Measurements from ENCODE around the gene MRGPRD.

Gene MRGPRD

DNA sequence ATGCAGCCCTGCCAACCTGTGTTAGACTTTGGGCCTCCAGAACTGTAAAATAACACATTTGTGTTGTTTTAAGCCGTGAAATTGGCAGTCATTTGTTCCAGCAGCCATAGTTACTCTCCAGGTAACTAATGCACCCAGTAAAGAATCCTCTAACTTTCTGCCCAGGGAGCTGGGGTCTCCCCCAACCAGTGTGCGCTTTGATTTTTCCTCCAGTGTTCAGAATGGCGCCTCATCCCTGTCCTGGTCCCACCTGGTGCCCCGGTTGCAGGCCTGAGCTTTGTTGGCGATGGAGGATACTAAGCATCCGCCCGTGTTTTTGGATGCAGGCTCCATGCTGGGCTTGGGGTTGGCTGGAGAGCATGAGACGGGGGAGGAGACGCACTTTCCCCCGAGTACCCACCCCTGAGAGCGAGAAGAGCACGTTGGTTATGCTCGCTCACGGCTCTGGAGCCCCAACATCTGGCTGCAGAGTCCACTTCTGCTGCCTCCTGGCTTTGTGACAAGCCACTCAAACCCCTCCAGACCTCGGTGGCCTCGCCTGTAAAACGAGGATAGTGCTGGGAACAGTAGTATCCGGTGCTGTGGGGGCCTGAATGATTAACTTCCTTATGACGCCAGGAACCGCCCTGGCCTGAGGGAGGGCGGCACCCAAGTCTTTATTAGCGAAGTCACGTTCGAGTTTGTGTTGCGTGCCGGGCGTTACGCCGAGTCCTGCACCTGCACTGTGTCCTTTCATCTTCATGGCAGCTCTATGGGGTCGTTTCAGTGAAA lies 25.8 kb downstream of the MRGPRD start:
- Histone ChIP-seq H3K4me3 (ENCODE audit: low read depth in 1 of 5, low read length in 5 of 5) (peak overlapping the region in 4 of 5 donors; percentile 13 to 40 (median 16)), H3K27ac (ENCODE audit: low read depth, low read length) (no peak overlapping the region), H3K9ac (ENCODE audit: low read length in 5 of 5) (no peak overlapping the region), H3K4me1 (ENCODE audit: control insufficient read depth in 5 of 5, insufficient read depth in 5 of 5, low read length in 5 of 5) (peaks cover 0 to 11% (median 9%) of the 10 kb centered on the region in 5 donors), H3K9me3 (ENCODE audit: control insufficient read depth in 5 of 5, low read length in 5 of 5) (peaks cover 0 to 5% (median 0%) of the 10 kb centered on the region in 5 donors), H3K36me3 (ENCODE audit: control insufficient read depth in 5 of 5, insufficient read depth in 5 of 5, low read length in 5 of 5) (no peaks in the 10 kb centered on the region), H3K27me3 (ENCODE audit: control insufficient read depth in 5 of 5, insufficient read depth in 4 of 5, low read length in 5 of 5) (peaks cover 0 to 9% (median 6%) of the 10 kb centered on the region in 5 donors)

DNA sequence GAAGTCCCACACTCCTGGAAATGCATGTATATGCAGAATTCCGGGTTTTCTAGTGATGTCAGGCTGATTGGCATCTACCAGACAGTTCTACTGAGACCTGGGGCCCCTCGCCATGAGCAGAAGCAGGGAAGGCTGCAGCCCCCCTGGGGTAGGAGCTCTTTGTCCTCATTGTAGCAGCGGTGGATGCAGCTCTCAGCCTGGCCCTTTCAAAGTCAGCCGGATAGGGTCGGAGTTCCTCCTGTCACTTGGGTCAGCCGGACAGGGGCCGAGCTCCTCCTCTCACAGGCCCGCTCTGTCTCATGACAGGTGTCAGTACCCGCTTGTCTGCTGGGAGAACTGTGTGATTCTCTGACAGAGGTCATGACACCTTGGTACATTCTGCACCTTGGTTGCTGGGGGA lies 30.0 kb downstream of the MRGPRD start:
- H3K9ac ChIP-seq (ENCODE audit: low read length in 5 of 5), result no peak overlapping the region
- H3K4me1 ChIP-seq (ENCODE audit: control insufficient read depth in 5 of 5, insufficient read depth in 5 of 5, low read length in 5 of 5), result peaks cover 0 to 20% (median 15%) of the 10 kb centered on the region in 5 donors
- no peaks in the 10 kb centered on the region for H3K9me3 ChIP-seq (ENCODE audit: control insufficient read depth in 5 of 5, low read length in 5 of 5)
- H3K4me3 ChIP-seq (ENCODE audit: low read depth in 1 of 5, low read length in 5 of 5), result no peak overlapping the region
- no peak overlapping the region for H3K27ac ChIP-seq (ENCODE audit: low read depth, low read length)
- H3K36me3 ChIP-seq (ENCODE audit: control insufficient read depth in 5 of 5, insufficient read depth in 5 of 5, low read length in 5 of 5), result no peaks in the 10 kb centered on the region
- H3K27me3 ChIP-seq (ENCODE audit: control insufficient read depth in 5 of 5, insufficient read depth in 4 of 5, low read length in 5 of 5), result peaks cover 0 to 3% (median 0%) of the 10 kb centered on the region in 5 donors

DNA sequence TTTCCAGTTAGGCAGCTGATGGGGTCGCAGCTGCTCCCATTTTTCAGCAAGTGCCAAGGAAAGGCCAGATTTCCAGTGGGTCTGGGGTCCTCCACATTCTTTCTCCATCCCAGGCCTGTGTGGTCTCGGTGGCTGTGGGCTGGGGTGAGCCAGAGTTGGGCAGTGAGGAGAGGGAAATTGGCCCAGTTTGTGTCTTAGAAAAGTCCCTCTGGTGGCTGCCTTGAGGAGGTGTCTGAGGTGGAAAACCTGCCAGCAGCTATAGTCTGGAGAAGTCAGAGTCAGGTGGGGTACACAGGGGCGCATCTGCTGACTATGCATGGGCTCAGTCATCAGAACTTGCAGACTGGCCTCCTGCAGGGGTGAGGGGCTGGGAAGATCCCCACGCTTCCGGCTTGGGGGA lies 30.5 kb downstream of the MRGPRD start:
- Histone ChIP-seq H3K36me3 (ENCODE audit: control insufficient read depth in 5 of 5, insufficient read depth in 5 of 5, low read length in 5 of 5) (no peaks in the 10 kb centered on the region), H3K4me1 (ENCODE audit: control insufficient read depth in 5 of 5, insufficient read depth in 5 of 5, low read length in 5 of 5) (peaks cover 0 to 16% (median 11%) of the 10 kb centered on the region in 5 donors), H3K27me3 (ENCODE audit: control insufficient read depth in 5 of 5, insufficient read depth in 4 of 5, low read length in 5 of 5) (peaks cover 0 to 3% (median 0%) of the 10 kb centered on the region in 5 donors), H3K9me3 (ENCODE audit: control insufficient read depth in 5 of 5, low read length in 5 of 5) (no peaks in the 10 kb centered on the region), H3K4me3 (ENCODE audit: low read depth in 1 of 5, low read length in 5 of 5) (no peak overlapping the region), H3K9ac (ENCODE audit: low read length in 5 of 5) (no peak overlapping the region), H3K27ac (ENCODE audit: low read depth, low read length) (no peak overlapping the region)

DNA sequence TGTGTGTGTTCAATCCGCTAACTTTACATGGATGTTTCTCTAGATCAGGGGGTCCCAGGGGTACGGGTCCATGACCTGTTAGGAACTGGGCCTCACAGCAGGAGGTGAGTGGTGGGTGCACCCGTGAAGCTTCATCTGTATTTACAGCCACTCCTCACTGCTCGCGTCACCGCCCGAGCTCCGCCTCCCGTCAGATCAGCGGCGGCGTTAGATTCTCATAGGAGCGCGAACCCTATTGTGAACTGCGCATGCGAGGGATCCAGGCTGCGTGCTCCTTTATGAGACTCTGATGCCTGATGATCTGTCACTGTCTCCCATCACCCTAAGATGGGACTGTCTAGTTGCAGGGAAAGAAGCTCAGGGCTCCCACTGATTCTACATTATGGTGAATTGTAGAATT lies 31.9 kb downstream of the MRGPRD start:
- H3K9me3 ChIP-seq (ENCODE audit: control insufficient read depth in 5 of 5, low read length in 5 of 5), result no peaks in the 10 kb centered on the region
- H3K4me1 ChIP-seq (ENCODE audit: control insufficient read depth in 5 of 5, insufficient read depth in 5 of 5, low read length in 5 of 5), result peaks cover 0 to 11% (median 5%) of the 10 kb centered on the region in 5 donors
- no peak overlapping the region for H3K4me3 ChIP-seq (ENCODE audit: low read depth in 1 of 5, low read length in 5 of 5)
- H3K36me3 ChIP-seq (ENCODE audit: control insufficient read depth in 5 of 5, insufficient read depth in 5 of 5, low read length in 5 of 5), result no peaks in the 10 kb centered on the region
- peaks cover 0 to 3% (median 0%) of the 10 kb centered on the region in 5 donors for H3K27me3 ChIP-seq (ENCODE audit: control insufficient read depth in 5 of 5, insufficient read depth in 4 of 5, low read length in 5 of 5)
- no peak overlapping the region for H3K27ac ChIP-seq (ENCODE audit: low read depth, low read length)
- H3K9ac ChIP-seq (ENCODE audit: low read length in 5 of 5), result no peak overlapping the region

DNA sequence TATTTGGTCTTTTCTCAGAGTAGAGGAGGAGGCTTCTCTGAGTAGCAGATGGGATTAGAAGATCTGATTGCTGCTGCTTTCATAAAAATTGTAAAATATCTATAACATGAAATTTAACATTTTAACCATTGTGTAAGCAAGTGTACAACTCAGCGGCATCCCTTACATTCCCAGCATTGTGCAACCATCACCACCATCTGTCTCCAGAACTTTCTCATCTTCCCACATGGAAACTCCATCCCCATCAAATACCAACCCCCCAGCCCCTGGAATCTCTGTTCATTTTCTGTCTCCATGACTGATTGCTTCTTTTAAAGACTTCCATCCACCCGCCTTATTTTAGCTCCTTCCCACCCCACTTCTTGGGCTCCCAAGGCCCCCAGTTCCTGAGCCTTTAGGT lies 32.3 kb downstream of the MRGPRD start:
- no peaks in the 10 kb centered on the region for H3K36me3 ChIP-seq (ENCODE audit: control insufficient read depth in 5 of 5, insufficient read depth in 5 of 5, low read length in 5 of 5)
- no peaks in the 10 kb centered on the region for H3K9me3 ChIP-seq (ENCODE audit: control insufficient read depth in 5 of 5, low read length in 5 of 5)
- no peak overlapping the region for H3K9ac ChIP-seq (ENCODE audit: low read length in 5 of 5)
- H3K4me3 ChIP-seq (ENCODE audit: low read depth in 1 of 5, low read length in 5 of 5), result no peak overlapping the region
- H3K4me1 ChIP-seq (ENCODE audit: control insufficient read depth in 5 of 5, insufficient read depth in 5 of 5, low read length in 5 of 5), result peaks cover 0 to 11% (median 5%) of the 10 kb centered on the region in 5 donors
- no peak overlapping the region for H3K27ac ChIP-seq (ENCODE audit: low read depth, low read length)
- peaks cover 0 to 3% (median 0%) of the 10 kb centered on the region in 5 donors for H3K27me3 ChIP-seq (ENCODE audit: control insufficient read depth in 5 of 5, insufficient read depth in 4 of 5, low read length in 5 of 5)

DNA sequence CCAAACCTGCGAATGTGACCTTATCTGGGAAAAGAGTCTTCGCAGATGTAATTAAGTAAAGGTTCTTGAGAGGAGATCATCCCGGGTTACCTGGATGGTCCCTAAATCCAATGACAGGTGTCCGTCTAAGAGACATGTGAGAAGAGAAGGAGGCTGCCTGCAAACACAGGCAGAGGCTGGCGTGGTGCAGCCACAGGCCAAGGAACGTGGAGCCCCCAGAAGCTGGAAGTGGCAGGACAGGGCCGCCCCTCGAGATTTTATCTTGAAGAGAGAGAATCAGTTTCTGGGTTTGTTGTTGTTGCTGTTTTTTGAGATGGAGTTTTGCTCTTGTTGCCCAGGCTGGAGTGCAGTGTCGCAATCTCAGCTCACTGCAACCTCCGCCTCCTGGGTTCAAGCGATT lies 33.6 kb downstream of the MRGPRD start:
- H3K27me3 ChIP-seq (ENCODE audit: control insufficient read depth in 5 of 5, insufficient read depth in 4 of 5, low read length in 5 of 5), result peaks cover 0 to 3% (median 0%) of the 10 kb centered on the region in 5 donors
- no peaks in the 10 kb centered on the region for H3K36me3 ChIP-seq (ENCODE audit: control insufficient read depth in 5 of 5, insufficient read depth in 5 of 5, low read length in 5 of 5)
- no peak overlapping the region for H3K9ac ChIP-seq (ENCODE audit: low read length in 5 of 5)
- H3K27ac ChIP-seq (ENCODE audit: low read depth, low read length), result no peak overlapping the region
- H3K4me3 ChIP-seq (ENCODE audit: low read depth in 1 of 5, low read length in 5 of 5), result no peak overlapping the region
- H3K4me1 ChIP-seq (ENCODE audit: control insufficient read depth in 5 of 5, insufficient read depth in 5 of 5, low read length in 5 of 5), result peaks cover 0 to 21% (median 12%) of the 10 kb centered on the region in 5 donors
- no peaks in the 10 kb centered on the region for H3K9me3 ChIP-seq (ENCODE audit: control insufficient read depth in 5 of 5, low read length in 5 of 5)

DNA sequence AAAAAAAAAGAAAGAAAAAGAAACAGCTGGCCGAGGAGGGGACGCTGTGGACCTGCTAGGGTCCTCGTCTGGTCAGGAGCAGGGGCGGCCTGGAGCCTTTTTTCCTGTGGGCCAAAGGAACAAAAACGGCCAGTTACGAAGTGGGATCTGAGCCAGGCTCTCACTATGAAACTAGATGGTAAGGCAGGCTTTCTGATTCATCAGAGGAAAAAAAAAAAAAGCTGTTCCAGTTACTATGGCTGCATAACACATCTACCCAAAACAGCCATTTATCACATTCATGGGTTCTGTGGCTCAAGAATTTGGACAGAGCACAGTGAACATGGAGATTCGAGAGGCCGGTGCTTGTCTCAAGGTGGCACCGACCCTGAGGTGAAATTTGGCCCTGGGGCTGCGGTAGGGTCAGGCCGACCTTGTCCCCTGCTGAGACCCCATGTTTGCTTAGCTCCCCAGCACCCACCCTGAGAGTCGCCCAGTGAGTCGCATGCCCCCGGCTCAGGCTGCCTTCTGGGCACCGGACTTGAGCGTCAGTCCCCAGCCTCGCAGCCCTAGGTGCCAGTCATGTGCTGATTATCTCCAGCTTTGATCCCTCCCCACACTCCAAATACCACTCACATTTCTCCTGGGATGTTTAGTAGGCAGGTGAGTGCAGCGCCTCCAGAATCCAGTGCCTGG lies 34.2 kb downstream of the MRGPRD start:
- H3K4me3 ChIP-seq (ENCODE audit: low read depth in 1 of 5, low read length in 5 of 5), result no peak overlapping the region
- peaks cover 0 to 21% (median 12%) of the 10 kb centered on the region in 5 donors for H3K4me1 ChIP-seq (ENCODE audit: control insufficient read depth in 5 of 5, insufficient read depth in 5 of 5, low read length in 5 of 5)
- H3K27ac ChIP-seq (ENCODE audit: low read depth, low read length), result no peak overlapping the region
- peaks cover 0 to 3% (median 0%) of the 10 kb centered on the region in 5 donors for H3K27me3 ChIP-seq (ENCODE audit: control insufficient read depth in 5 of 5, insufficient read depth in 4 of 5, low read length in 5 of 5)
- H3K9ac ChIP-seq (ENCODE audit: low read length in 5 of 5), result no peak overlapping the region
- H3K36me3 ChIP-seq (ENCODE audit: control insufficient read depth in 5 of 5, insufficient read depth in 5 of 5, low read length in 5 of 5), result no peaks in the 10 kb centered on the region
- no peaks in the 10 kb centered on the region for H3K9me3 ChIP-seq (ENCODE audit: control insufficient read depth in 5 of 5, low read length in 5 of 5)

DNA sequence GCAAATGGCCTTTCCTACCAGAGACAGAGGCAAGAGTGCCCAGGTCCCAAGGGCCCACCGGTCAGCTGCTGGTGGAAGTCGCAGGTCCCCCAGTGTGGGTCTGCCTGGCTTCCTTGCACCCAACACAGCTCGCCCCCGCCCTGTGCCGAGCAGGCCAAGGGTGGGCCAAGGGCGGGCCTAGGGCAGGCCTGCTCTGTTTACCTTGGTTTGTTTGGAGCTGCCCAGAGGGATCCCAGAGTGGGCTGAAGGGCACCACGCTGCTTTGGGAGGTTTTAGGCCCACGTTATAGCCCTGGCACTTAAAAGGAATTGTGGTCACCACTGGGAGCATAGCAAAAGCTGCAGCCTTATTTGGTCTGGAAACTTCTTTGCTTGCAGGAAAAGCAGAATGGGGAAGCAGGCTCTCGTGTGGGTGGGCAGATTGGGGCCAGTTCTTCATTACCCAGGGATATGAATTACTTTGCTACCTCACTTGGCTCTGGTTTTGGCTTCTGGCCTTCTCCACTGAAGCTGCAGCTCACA lies 38.0 kb downstream of the MRGPRD start:
- no peaks in the 10 kb centered on the region for H3K9me3 ChIP-seq (ENCODE audit: control insufficient read depth in 5 of 5, low read length in 5 of 5)
- no peaks in the 10 kb centered on the region for H3K27me3 ChIP-seq (ENCODE audit: control insufficient read depth in 5 of 5, insufficient read depth in 4 of 5, low read length in 5 of 5)
- H3K4me1 ChIP-seq (ENCODE audit: control insufficient read depth in 5 of 5, insufficient read depth in 5 of 5, low read length in 5 of 5), result peaks cover 0 to 18% (median 12%) of the 10 kb centered on the region in 5 donors
- H3K27ac ChIP-seq (ENCODE audit: low read depth, low read length), result no peak overlapping the region
- peaks cover 0 to 35% (median 27%) of the 10 kb centered on the region in 5 donors for H3K36me3 ChIP-seq (ENCODE audit: control insufficient read depth in 5 of 5, insufficient read depth in 5 of 5, low read length in 5 of 5)
- H3K9ac ChIP-seq (ENCODE audit: low read length in 5 of 5), result no peak overlapping the region
- H3K4me3 ChIP-seq (ENCODE audit: low read depth in 1 of 5, low read length in 5 of 5), result no peak overlapping the region

DNA sequence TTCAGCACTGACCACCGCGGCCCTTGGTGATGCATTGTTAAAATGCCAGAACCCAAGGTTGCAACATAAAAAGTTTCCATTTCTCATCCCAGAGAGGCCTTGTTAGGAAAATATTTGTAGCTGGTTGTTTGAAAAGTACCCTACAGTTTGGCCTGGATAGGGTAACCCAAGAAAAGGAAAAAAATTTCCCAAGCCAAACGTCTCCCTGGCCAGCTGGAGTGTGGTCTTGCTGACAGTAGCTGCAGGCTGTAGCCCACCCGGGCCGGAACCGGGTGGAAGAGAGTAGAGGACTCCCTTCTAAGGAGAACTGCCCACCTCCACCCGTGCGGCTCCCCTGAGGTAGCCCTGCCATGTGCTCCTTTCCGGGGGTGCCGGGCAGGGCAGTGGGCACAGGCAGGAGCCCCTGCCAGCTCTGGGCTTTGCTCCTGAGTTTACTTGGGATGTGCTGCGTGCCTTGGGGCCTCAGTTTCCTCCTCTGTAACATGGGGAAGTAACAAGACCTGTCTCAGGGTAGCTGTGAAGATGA lies 38.6 kb downstream of the MRGPRD start:
- Histone ChIP-seq H3K27me3 (ENCODE audit: control insufficient read depth in 5 of 5, insufficient read depth in 4 of 5, low read length in 5 of 5) (no peaks in the 10 kb centered on the region), H3K9me3 (ENCODE audit: control insufficient read depth in 5 of 5, low read length in 5 of 5) (no peaks in the 10 kb centered on the region), H3K4me1 (ENCODE audit: control insufficient read depth in 5 of 5, insufficient read depth in 5 of 5, low read length in 5 of 5) (peaks cover 0 to 16% (median 12%) of the 10 kb centered on the region in 5 donors), H3K27ac (ENCODE audit: low read depth, low read length) (no peak overlapping the region), H3K4me3 (ENCODE audit: low read depth in 1 of 5, low read length in 5 of 5) (no peak overlapping the region), H3K36me3 (ENCODE audit: control insufficient read depth in 5 of 5, insufficient read depth in 5 of 5, low read length in 5 of 5) (peaks cover 0 to 42% (median 33%) of the 10 kb centered on the region in 5 donors), H3K9ac (ENCODE audit: low read length in 5 of 5) (no peak overlapping the region)

All from subcutaneous abdominal adipose tissue (tissue), 5 donors.